ENCODE data around the gene NDUFB1. TPM values are rescaled to one million over a fixed set of nuclear protein-coding genes. Genes with fewer than 3 reads are reported as not detected.

The NDUFB1 gene
- total and polyA plus RNA-seq, 7 donors: 374 to 1,626 (median 652) TPM

DNA sequence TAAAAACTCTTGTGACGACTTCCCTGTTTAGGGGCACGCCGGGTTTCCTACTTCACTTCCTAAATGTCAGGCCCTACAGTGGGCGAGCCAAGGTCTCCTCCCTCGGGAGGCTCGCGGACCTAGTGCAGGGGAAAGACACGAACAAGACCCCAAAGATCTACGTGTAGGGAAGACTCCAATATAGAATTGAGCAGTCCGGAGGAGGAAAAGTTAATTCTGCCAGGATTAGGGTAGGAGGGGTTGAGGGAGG is 15.7 kb downstream of the NDUFB1 start:
- DNase-seq: peak; percentile 82
- 0% methylated on average over 10 of the region's 10 CpGs for WGBS, 2 donors
- Histone ChIP-seq H3K27me3 (no peaks in the 10 kb centered on the region), H3K4me1 (peaks cover 0 to 34% (median 30%) of the 10 kb centered on the region in 4 donors), H3K9me3 (no peaks in the 10 kb centered on the region), H3K4me3 (peak overlapping the region; percentile 78 to 96 (median 88)), H3K36me3 (no peaks in the 10 kb centered on the region), H3K27ac (peak overlapping the region; percentile 96 to 99 (median 97))
- intact Hi-C loops (cut with DNase I): loop anchor here (2.0 to 10.0 kb wide), 4 partner anchors 15 to 601 kb away; partner anchors contain the start of genes CPSF2, NDUFB1 and TRIP11
- TF ChIP-seq POLR2A (IDR thresholded peaks at IDR 0.05) (no peak), CTCF (IDR thresholded peaks at IDR 0.05) (no peak), POLR2AphosphoS5 (IDR thresholded peaks at IDR 0.05) (no peak), EP300 (IDR thresholded peaks at IDR 0.05) (no peak)

GRCh38 chr14:92105073-92105892 is 16.2 kb downstream of the NDUFB1 start:
- TF ChIP-seq POLR2AphosphoS5 (IDR thresholded peaks at IDR 0.05) (no peak), POLR2A (IDR thresholded peaks at IDR 0.05) (no peak), EP300 (IDR thresholded peaks at IDR 0.05) (no peak), CTCF (IDR thresholded peaks at IDR 0.05) (no peak)
- H3K9me3 ChIP-seq: no peaks in the 10 kb centered on the region
- H3K4me1 ChIP-seq: peaks cover 0 to 37% (median 30%) of the 10 kb centered on the region in 4 donors
- no peaks in the 10 kb centered on the region for H3K27me3 ChIP-seq
- no peaks in the 10 kb centered on the region for H3K36me3 ChIP-seq
- intact Hi-C loops (cut with DNase I): loop anchor here (5.0 to 10.0 kb wide), 2 partner anchors 497 to 600 kb away; no protein-coding TSS in a partner anchor
- no peak for DNase-seq
- H3K4me3 ChIP-seq: peak overlapping the region; percentile 78 to 96 (median 88)
- H3K27ac ChIP-seq: peak overlapping the region; percentile 96 to 99 (median 97)
- WGBS, 2 donors: 52 to 56% methylated on average over 16 of the region's 16 CpGs

- H3K27ac ChIP-seq: peak overlapping the region in 1 of 4 donors; percentile 96
- 48 to 74% methylated on average over 7 of the region's 7 CpGs for WGBS, 2 donors
- H3K4me1 ChIP-seq: peaks cover 0 to 37% (median 31%) of the 10 kb centered on the region in 4 donors
Measured at GRCh38 chr14:92103363-92103989, 18.0 kb downstream of the NDUFB1 start.

DNA sequence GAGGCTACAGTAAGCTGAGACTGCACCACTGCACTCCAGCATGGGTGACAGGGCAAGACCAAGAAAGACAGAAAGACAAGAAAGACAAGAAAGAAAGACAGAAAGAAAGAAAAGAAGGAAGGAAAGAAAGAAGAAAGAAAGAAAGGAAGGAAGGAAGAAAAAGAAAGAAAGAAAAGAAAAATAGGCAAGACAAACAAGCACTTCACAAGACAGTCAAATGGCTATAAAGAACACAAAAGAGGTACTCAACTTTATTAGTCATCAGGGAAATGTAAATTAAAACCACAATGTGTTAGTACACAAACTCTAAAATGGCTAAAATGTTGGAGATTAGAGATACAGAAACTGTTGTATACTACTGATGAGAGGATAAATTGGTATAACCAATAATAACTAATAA is 21.7 kb downstream of the NDUFB1 start:
- Histone ChIP-seq H3K27ac (no peak overlapping the region), H3K36me3 (peaks cover 3 to 16% (median 4%) of the 10 kb centered on the region in 4 donors), H3K4me1 (peaks cover 0 to 32% (median 24%) of the 10 kb centered on the region in 4 donors), H3K4me3 (no peak overlapping the region), H3K27me3 (no peaks in the 10 kb centered on the region), H3K9me3 (no peaks in the 10 kb centered on the region)
- DNase-seq: no peak
- intact Hi-C loops (cut with DNase I): loop anchor here (10.0 kb wide), 1 partner anchor 595 kb away; no protein-coding TSS in a partner anchor
- TF ChIP-seq EP300 (IDR thresholded peaks at IDR 0.05): no peak
- no peak for TF ChIP-seq POLR2A (IDR thresholded peaks at IDR 0.05)
- no peak for TF ChIP-seq CTCF (IDR thresholded peaks at IDR 0.05)
- no peak for TF ChIP-seq POLR2AphosphoS5 (IDR thresholded peaks at IDR 0.05)

More at GRCh38 chr14:92103363-92103989, 18.0 kb downstream of the NDUFB1 start:
- no peaks in the 10 kb centered on the region for H3K27me3 ChIP-seq
- intact Hi-C loops (cut with DNase I): loop anchor here (10.0 kb wide), 1 partner anchor 599 kb away; no protein-coding TSS in a partner anchor
- H3K9me3 ChIP-seq: no peaks in the 10 kb centered on the region
- TF ChIP-seq POLR2AphosphoS5 (IDR thresholded peaks at IDR 0.05) (no peak), POLR2A (IDR thresholded peaks at IDR 0.05) (no peak), EP300 (IDR thresholded peaks at IDR 0.05) (no peak), CTCF (IDR thresholded peaks at IDR 0.05) (no peak)
- no peak for DNase-seq
- H3K4me3 ChIP-seq: no peak overlapping the region
- H3K36me3 ChIP-seq: no peaks in the 10 kb centered on the region
